HG02759 (cell line): ENCODE data around the gene FMNL1.

Experiments used
- ATAC-seq: cut with Tn5 transposase; IDR thresholded peaks from one replicate; pipeline ENCODE4 v1.9.1; 2021; ENCODE audit warnings: mild to moderate bottlenecking, moderate library complexity; ENCODE audit not compliant: unreplicated experiment

FMNL1 gene

GRCh38 chr17:45255358-45255757, 33.7 kb downstream of the FMNL1 start:
- no peak for ATAC-seq

GRCh38 chr17:45256114-45256966, 34.7 kb downstream of the FMNL1 start:
- ATAC-seq: no peak

- ATAC-seq: no peak
Observed at GRCh38 chr17:45257115-45257514, 35.4 kb downstream of the FMNL1 start.

GRCh38 chr17:45258981-45259380, 37.3 kb downstream of the FMNL1 start:
- no peak for ATAC-seq

GRCh38 chr17:45260204-45260783, 38.6 kb downstream of the FMNL1 start:
- no peak for ATAC-seq

- peak; percentile 69 for ATAC-seq
Observed at GRCh38 chr17:45261577-45262515, 40.2 kb downstream of the FMNL1 start, which contains the start of gene SPATA32. Gene SPATA32 (minus strand): TSS chr17:45262094. CDS start chr17:45262016, 78 bp downstream.

GRCh38 chr17:45262516-45263476, 41.1 kb downstream of the FMNL1 start:
- no peak for ATAC-seq

GRCh38 chr17:45263477-45263860, 41.8 kb downstream of the FMNL1 start:
- ATAC-seq: no peak

- no peak for ATAC-seq
Observed at GRCh38 chr17:45264430-45264829, 42.7 kb downstream of the FMNL1 start.

GRCh38 chr17:45264988-45265387, 43.3 kb downstream of the FMNL1 start:
- no peak for ATAC-seq

GRCh38 chr17:45265821-45266220, 44.1 kb downstream of the FMNL1 start:
- ATAC-seq: no peak

GRCh38 chr17:45266372-45266926, 44.8 kb downstream of the FMNL1 start:
- ATAC-seq: no peak

GRCh38 chr17:45267436-45268055, 45.9 kb downstream of the FMNL1 start:
- ATAC-seq: no peak

- ATAC-seq: no peak
Observed at GRCh38 chr17:45269912-45270311, 48.2 kb downstream of the FMNL1 start.

GRCh38 chr17:45270828-45271418, 49.2 kb downstream of the FMNL1 start:
- ATAC-seq: no peak

GRCh38 chr17:45271603-45272002, 49.9 kb downstream of the FMNL1 start:
- no peak for ATAC-seq

- ATAC-seq: no peak
Observed at GRCh38 chr17:45273551-45273957, 51.9 kb downstream of the FMNL1 start.

- no peak for ATAC-seq
Observed at GRCh38 chr17:45274033-45274432, 52.3 kb downstream of the FMNL1 start.

- no peak for ATAC-seq
Observed at GRCh38 chr17:45276031-45276430, 54.3 kb downstream of the FMNL1 start.
